ENCODE data around the gene GABRA5.
A peak's percentile ranks its signal among the peaks of the same experiment; 100 is the strongest.
"Not testable (repeated sequence)": the region's sequence is repeated elsewhere in the genome, so short reads cannot be mapped to it uniquely, and the experiment has no call there.

GABRA5 gene

GRCh38 chr15:26877831-26878230 is 11.0 kb downstream of the GABRA5 start:
- DNase-seq (ENCODE audit: low spot score) = no peak

GRCh38 chr15:26879706-26880105 is 12.8 kb downstream of the GABRA5 start:
- DNase-seq (ENCODE audit: low spot score) = no peak

- DNase-seq (ENCODE audit: low spot score) = no peak
Measured at GRCh38 chr15:26882112-26882511, 15.2 kb downstream of the GABRA5 start.

- DNase-seq (ENCODE audit: low spot score) = no peak
Measured at GRCh38 chr15:26882616-26883365, 15.9 kb downstream of the GABRA5 start.

GRCh38 chr15:26883466-26883865 is 16.6 kb downstream of the GABRA5 start:
- DNase-seq (ENCODE audit: low spot score) = no peak

- no peak for DNase-seq (ENCODE audit: low spot score)
Measured at GRCh38 chr15:26886566-26886965, 19.7 kb downstream of the GABRA5 start.

GRCh38 chr15:26887926-26888666 is 21.2 kb downstream of the GABRA5 start:
- DNase-seq (ENCODE audit: low spot score) = no peak

GRCh38 chr15:26888761-26889160 is 21.9 kb downstream of the GABRA5 start:
- no peak for DNase-seq (ENCODE audit: low spot score)

- peak; percentile 29 for DNase-seq (ENCODE audit: low spot score)
Measured at GRCh38 chr15:26889298-26889898, 22.5 kb downstream of the GABRA5 start.

- no peak for DNase-seq (ENCODE audit: low spot score)
Measured at GRCh38 chr15:26890451-26890850, 23.6 kb downstream of the GABRA5 start.

GRCh38 chr15:26890988-26891387 is 24.1 kb downstream of the GABRA5 start:
- DNase-seq (ENCODE audit: low spot score) = no peak

GRCh38 chr15:26891448-26892181 is 24.8 kb downstream of the GABRA5 start:
- no peak for DNase-seq (ENCODE audit: low spot score)

GRCh38 chr15:26892182-26892518 is 25.3 kb downstream of the GABRA5 start:
- no peak for DNase-seq (ENCODE audit: low spot score)

GRCh38 chr15:26892678-26893077 is 25.8 kb downstream of the GABRA5 start:
- no peak for DNase-seq (ENCODE audit: low spot score)

- no peak for DNase-seq (ENCODE audit: low spot score)
Measured at GRCh38 chr15:26893351-26894065, 26.6 kb downstream of the GABRA5 start.

GRCh38 chr15:26894181-26894580 is 27.3 kb downstream of the GABRA5 start:
- no peak for DNase-seq (ENCODE audit: low spot score)

- not testable (repeated sequence) for DNase-seq (ENCODE audit: low spot score)
Measured at GRCh38 chr15:26895346-26895745, 28.5 kb downstream of the GABRA5 start.

GRCh38 chr15:26899658-26900057 is 32.8 kb downstream of the GABRA5 start:
- no peak for DNase-seq (ENCODE audit: low spot score)

- DNase-seq (ENCODE audit: low spot score) = no peak
Measured at GRCh38 chr15:26901041-26901440, 34.2 kb downstream of the GABRA5 start.

- DNase-seq (ENCODE audit: low spot score) = no peak
Measured at GRCh38 chr15:26910715-26911114, 43.9 kb downstream of the GABRA5 start.

GRCh38 chr15:26921433-26921832 is 54.6 kb downstream of the GABRA5 start:
- no peak for DNase-seq (ENCODE audit: low spot score)

- DNase-seq (ENCODE audit: low spot score) = no peak
Measured at GRCh38 chr15:26926081-26926480, 59.2 kb downstream of the GABRA5 start.

Measured in CD4-positive, alpha-beta T cell treated with Interleukin-15 for 4 hours (primary cell).